ENCODE data around the gene OR4D1.

OR4D1 gene

DNA sequence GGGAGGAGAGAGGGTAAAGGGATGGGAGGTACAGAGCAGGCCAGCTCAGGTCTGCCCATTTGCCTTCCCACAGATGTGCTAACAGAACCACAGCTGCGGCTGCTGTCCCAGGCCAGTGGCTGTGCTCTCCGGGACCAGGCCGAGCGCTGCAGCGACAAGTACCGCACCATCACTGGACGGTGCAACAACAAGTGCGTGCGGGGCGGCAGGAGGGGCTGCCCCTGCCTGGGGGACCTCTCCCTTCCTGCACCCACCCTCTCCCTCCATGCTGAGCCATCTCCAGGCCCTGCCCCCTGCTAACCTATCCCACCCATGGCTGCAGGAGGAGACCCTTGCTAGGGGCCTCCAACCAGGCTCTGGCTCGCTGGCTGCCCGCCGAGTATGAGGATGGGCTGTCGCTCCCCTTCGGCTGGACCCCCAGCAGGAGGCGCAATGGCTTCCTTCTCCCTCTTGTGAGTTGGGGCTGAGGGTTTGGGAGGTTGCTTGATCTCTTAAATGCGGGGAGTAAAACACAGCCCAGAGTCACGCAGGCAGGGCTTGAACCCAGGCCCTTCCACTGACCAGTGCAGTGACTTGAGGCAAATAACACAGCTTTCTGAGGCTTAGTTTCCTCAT, 45.6 kb downstream of the OR4D1 start:
- no peak for DNase-seq (ENCODE audit: low spot score)

DNA sequence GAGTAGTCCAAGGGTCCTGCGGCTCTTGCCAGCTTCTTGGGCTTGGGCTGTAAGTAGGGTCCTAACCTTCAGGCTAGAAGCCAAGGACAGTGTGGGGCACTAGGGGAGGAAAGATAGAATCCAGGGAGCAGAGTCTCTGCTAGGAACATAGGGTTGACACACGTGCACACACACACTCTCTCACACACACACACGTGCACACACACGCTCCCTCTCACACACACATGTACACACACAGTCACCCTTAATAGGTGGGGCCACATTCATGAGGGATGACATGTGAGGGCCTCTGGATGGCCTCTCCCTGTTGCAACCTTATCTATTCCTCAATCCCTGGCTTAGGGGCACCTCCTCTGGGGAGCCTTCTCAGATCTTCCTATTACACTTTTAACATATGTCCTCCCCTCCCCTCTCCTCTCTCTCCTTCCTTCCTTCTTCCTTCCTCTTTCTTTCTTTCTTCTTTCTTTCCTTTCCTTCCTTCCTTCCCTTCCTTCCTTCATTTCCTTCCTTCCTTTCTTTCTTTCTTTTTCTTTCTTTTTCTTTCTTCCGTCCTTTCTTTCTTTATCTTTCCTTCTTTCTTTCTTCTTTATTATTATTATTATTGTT, 47.4 kb downstream of the OR4D1 start:
- DNase-seq (ENCODE audit: low spot score) = no peak

DNA sequence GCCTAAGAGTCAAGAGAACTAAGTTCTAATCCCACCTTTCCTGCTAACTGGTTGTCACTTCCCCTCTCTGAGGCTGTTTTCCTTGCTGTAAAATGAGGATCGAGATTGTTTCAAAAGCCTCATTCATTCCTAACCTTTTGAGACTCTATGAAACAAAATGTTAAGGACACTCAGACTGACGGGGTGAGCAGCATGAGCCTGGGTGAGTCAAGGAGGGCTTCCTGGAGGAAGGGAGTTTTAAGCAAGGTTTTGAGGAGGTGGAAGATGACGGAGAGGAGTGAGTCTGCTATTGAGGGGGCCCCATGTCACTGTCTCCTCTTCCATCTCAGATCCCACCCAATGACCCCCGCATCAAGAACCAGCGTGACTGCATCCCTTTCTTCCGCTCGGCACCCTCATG, 48.4 kb downstream of the OR4D1 start:
- DNase-seq (ENCODE audit: low spot score) = no peak

DNA sequence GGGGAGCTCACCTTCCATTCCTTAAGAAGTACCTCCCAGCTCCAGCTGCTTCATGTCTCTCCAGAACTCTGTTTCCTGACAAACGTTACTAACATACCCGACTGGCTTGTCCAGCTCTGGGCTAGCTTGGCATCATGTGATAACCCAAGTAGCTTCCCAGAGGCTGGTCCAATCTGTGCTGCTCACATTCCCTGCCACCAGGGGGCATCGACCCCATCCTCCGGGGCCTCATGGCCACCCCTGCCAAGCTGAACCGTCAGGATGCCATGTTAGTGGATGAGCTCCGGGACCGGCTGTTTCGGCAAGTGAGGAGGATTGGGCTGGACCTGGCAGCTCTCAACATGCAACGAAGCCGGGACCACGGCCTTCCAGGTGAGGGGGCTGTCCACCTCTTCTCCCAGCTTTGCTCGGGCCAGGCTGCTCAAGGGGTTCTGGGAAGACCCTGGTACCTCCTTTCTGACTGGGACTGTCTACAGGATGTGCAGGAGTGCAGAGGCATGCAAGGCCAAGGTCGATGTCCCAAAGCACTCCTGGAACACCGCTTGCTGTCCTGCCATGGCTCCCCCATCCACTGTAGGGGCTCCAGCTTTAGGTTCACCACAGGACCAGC, 51.9 kb downstream of the OR4D1 start:
- DNase-seq (ENCODE audit: low spot score) = peak; percentile 51

DNA sequence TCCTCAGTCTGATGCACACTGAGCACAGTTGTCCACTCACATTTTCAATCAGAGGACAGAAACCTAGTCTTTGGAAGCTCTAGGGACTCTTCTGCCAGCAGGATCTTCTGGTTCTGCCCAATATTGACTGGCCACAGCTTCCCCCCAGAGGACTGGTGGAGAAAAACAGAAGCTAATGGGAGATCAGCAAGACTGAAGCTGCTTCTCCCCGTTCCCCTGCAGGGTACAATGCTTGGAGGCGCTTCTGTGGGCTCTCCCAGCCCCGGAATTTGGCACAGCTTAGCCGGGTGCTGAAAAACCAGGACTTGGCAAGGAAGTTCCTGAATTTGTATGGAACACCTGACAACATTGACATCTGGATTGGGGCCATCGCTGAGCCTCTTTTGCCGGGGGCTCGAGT, 54.7 kb downstream of the OR4D1 start:
- no peak for DNase-seq (ENCODE audit: low spot score)

DNA sequence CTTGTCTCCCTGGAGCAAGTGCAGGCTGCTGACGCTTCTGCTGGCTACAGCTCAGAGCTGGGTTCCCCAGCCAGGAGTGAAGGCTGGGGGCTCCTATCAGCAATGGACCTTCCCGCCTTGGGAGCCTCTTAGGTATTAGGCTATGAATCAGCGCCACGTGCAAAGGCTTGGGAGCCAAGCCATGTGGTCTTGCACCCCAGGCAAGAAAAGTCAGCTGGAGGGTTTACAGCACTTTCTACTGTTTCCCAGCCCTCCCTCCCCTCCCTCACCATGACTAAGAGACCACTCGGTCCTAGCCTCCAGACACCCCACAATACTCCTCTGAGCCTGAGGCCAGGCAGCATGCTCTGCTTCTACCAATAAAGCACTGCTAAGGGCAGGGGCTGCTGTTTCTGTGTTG, 56.6 kb downstream of the OR4D1 start:
- no peak for DNase-seq (ENCODE audit: low spot score)

DNA sequence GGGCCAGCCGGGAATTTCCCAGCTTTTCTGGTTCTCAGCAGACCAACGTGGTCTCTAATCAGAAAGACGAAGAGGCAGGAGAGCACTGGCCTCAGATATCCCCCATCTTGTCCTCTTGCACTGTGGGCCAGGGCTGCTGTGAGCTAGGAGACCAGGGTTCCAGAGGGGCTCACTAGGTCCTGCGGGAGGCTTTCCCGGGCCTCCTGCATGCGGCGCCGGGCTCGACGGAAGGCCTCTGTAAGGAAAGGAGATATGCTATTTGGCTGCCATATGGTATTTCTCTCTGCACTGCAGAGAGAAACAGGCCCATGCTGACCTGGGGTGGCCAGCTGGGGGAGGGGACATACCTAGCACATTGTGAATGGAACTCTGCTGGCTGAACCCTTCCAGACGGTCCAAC, 57.8 kb downstream of the OR4D1 start:
- no peak for DNase-seq (ENCODE audit: low spot score)

DNA sequence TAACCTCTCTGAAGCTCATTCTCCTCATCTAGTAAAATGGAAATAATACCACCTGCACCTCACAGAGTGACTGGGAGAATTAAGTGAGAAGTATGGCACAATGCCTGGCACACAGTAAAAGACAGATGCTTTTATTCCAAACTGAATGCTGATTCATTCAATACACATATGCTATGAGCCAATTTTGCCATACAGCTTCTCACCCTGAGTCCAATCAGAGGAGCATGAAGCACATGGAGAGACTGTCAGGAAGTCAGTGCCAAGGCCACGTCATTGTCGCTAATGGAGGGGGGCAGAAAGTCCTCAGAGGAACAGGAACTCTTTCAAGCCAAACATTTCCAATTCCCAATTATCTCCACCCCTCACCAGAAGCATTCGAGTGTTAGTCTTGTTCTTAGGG, 59.3 kb downstream of the OR4D1 start:
- no peak for DNase-seq (ENCODE audit: low spot score)

DNA sequence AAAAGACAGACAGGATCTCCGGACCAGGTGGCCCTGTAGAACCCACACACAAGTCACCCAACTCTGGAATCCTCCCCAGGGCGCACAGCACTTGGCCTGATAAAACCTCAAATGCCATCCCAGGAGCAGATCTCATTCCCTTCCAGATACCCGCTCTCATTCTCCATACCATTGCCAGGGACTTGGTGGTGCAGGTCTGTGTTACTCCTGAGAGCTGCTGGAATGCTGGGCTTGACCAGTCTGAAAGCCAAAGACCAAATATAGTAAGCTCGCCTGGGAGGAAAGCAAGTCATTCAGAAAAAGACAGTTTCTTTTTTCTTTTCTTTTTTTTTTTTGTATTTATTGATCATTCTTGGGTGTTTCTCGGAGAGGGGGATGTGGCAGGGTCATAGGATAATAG, 60.2 kb downstream of the OR4D1 start:
- DNase-seq (ENCODE audit: low spot score) = no peak

Measured in CD4-positive, alpha-beta T cell treated with Interleukin-2 at 100 ng/mL for 4 hours (primary cell).